CD4-positive, alpha-beta T cell treated with Interleukin-10 for 1 hour (primary cell): ENCODE measurements around the gene C10orf90.
"Not testable (repeated sequence)": the region's sequence is repeated elsewhere in the genome, so short reads cannot be mapped to it uniquely, and the experiment has no call there.

Experiments
- DNase-seq: peaks from one replicate; pipeline ENCODE4 v3.0.0-alpha.2; 2020

The C10orf90 gene

DNA sequence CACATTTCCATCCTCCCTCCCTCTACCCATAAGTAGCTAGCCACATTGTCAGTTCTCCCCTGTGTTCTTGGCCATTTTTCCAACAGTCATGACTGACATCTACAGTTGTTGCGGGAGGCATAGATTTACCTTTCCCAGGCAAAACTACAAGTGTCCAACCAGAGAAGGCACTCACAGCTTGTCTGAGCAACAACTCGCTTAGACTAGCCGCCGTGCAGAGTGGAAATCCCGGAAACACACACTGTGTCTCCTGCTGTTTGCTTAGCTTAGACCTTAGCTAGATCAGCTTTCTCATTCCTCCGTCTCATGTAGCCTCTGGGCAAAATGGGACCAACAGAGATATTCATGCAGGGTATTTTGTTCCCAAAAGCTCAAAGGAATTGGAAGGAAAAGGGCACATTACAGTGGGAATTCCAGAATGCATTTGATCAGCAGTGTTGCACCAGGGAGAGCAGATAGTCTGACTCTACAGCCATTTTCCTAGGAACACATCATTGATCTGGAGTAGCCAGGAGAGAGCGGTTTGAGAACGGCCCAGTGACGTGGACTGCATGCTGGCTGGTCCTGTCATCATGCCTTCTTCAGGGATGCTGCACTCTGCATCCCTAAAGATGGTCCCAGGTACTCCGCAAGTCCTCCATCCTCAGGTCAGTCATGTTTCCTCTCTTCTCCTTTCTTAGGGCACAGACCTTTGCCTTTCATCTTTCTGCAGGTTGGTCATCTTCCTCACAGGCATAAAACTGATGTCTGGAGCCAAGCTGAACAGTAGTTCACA is 89.4 kb downstream of the C10orf90 start:
- DNase-seq = no peak

DNA sequence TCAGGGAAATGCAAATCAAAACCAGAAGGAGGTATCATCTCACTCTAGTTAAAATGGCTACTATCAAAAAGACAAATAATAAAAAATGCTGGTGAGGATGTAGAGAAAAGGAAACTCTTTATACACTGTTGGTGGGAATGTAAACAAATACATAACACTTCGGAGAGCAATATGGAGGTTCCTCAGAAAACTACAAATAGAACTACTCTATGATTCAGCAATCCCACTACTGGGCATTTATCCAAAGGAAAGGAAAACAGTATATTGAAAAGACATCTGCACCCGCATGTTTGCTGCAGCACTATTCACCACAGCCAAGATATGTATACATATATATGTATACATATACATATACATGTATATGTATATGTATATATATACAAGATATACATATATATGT is 94.2 kb downstream of the C10orf90 start:
- no peak for DNase-seq

GRCh38 chr10:126570621-126571602 is 99.6 kb downstream of the C10orf90 start:
- DNase-seq = no peak

DNA sequence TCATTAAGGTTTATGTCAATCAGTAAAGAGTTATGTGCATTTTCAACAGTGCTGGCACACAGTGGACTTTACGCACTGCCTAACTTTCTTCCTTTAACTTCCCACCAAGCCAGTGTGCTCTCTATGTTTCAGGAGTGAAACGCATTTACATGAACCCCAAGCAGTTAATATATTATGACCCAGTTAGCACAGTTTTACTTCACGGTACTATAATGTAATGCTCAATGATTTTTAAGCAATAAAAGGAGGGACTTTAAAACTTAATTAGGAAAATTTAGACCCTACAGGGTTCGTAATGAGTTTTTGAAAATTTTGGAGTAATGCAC is 100.3 kb downstream of the C10orf90 start:
- DNase-seq = no peak

- DNase-seq = no peak
Observed at GRCh38 chr10:126569513-126570244, 100.8 kb downstream of the C10orf90 start.

GRCh38 chr10:126568809-126569385 is 101.6 kb downstream of the C10orf90 start:
- no peak for DNase-seq

- no peak for DNase-seq
Observed at GRCh38 chr10:126565871-126566270, 104.6 kb downstream of the C10orf90 start.

- no peak for DNase-seq
Observed at GRCh38 chr10:126565441-126565840, 105.1 kb downstream of the C10orf90 start.

GRCh38 chr10:126564326-126564888 is 106.1 kb downstream of the C10orf90 start:
- DNase-seq = no peak

- DNase-seq = no peak
Observed at GRCh38 chr10:126563361-126563760, 107.1 kb downstream of the C10orf90 start.

DNA sequence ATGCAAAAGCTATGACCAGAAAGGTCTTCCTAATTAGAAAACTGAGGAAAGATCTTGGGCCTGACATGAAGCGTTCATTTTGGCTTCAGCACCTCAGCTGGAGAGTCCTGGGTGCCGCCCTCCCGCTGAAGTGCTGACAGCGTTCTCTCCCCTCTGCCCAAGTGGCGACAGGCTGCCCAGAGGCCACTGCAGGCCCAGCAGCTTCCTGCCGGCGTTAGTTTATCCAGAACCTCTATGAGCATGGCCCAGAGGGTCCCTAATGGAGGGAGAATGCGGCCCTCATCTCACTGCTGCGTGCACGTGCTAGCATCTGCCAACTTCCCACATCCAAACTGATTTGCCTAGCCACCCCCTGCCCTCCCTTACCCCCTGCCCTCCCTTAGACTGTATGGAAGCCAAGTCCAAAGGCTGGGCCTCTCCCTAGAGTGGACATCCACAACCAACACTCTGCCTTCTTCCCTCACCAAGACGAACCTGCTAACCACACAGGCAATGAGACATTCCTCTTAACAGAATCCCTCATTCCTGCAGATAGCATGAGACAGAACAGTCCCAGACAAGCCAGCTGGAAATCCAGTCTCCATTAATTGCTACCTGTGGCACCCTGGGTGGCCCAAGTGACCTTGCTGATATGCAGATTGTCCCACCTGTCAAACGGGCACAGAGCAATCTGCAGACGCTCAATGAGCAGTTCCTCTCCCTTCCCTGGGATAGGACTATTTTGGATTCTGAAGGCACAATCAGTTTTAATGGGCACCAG is 108.4 kb downstream of the C10orf90 start:
- DNase-seq = no peak

GRCh38 chr10:126561294-126561920 is 109.1 kb downstream of the C10orf90 start:
- no peak for DNase-seq

DNA sequence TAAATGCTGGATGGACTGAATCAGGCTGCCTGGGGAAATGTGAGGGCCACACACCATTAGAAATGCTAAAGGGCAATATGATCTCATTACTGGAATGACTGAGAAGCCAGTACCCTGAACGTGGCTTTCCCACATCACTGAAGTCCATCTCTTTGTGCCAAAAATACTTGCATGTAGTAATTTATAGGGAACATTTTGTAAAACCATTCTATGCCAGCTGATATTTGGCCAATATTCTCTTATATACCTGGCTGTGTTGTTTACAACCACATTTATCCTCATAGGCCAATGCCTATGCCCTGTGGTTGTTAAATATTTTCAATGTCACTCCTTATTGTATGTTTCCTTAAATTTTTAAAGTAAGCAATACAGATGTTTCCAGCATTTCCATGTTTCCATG is 111.6 kb downstream of the C10orf90 start:
- no peak for DNase-seq

GRCh38 chr10:126551202-126551601 is 119.3 kb downstream of the C10orf90 start:
- DNase-seq = no peak

DNA sequence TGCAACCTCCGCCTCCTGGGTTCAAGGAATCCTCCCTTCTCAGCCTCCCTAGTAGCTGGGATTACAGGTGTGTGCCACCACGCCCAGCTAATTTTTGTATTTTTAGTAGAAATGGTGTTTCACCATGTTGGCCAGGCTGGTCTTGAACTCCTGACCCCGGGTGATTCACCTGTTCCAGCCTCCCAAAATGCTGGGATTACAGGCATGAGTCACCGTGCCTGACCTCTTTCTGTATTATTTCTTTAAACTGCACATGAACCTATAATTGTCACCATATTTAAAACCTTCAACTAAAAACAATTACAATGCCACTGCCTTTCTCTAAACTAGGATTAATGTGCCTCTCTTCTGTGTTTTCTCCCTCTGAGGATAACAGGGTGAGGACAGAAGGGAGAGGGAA is 119.9 kb downstream of the C10orf90 start:
- DNase-seq = not testable (repeated sequence)

DNA sequence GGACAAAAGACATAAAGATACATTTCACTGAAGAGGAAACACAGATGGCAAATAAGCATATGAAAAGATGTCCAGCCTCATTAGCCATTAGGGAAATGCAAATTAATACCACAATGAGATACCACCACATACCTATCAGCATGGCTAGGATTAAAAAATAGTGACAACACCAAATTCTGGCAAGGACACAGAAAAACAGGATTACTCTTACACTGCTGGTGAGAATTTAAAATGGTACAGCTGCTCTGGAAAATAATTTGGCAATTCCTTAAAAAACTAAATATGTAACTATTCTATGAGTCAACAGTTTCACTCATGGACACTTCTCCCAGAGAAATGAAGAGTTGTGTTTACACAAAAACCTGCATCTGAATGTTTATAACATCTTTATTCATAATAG is 121.1 kb downstream of the C10orf90 start:
- DNase-seq = no peak

DNA sequence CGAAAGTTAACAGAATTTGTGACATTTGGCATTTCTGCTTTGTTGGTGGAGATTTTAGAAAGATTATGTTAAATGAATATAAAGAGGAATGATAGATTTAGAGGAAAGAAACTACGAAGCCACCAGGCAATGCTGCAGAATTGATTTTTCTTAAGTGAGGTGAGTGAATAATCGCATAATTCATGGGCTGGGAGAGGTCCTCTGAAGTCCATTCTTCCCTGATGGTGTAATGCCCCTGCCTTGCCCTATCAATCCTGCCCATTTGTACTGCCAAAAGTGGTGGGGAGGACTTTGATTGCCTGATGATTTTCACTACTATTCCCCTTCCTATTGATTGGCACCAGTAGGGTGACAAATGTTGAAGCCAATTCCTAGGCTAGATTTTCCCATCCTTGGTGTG is 125.9 kb downstream of the C10orf90 start:
- no peak for DNase-seq

DNA sequence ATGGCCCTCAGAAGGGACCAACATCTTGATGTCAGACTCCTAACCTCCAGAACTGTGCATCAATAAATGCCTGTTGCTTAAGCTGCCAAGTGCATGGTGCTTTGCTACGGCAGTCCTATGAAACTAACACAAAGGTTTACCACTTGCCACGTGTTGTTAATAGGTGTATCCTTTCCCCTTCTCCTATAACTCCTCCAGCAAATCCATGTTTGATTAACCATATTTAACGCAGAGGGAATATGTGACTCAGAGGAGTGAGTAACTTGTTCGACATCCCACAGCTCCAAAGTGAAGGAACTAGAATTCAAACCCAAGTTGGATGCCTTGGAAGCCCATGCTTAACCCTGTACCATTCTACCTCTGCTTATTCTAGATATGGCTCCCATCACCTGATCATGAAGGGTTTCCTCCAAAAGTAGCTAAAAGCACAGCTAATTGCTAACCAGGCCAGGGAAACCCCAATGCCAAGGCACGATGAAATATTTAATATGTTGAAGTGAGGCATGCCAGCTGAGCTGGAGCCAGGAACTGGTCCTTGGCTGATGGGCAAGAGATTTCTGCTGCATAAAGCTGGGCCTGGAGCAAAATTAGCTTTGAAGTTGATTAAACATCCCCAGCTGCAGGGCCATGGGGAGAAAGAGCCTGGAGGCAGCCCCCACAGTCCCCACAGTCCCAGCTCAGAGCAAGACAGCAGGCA is 131.9 kb downstream of the C10orf90 start:
- no peak for DNase-seq

GRCh38 chr10:126536656-126537055 is 133.8 kb downstream of the C10orf90 start:
- DNase-seq = no peak

- no peak for DNase-seq
Observed at GRCh38 chr10:126536148-126536547, 134.3 kb downstream of the C10orf90 start.

DNA sequence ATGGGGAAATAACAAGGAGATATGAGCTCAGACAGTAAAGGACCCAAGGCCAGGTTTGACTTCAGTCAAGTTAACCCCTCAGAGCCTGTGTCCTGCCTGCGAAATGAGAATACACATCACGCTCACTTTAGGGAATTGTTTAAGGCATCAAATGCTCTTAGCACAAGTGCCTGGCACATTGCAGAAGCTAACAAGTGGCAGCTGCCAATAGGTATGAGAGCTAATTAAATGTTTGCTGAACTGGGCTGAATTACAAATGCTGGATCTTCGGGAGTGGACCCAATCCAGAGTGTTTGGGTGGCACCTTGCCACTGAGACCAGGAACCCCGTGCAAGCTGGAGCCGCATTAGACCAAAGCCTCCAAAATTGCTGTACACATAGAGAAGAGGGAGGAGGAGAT is 136.8 kb downstream of the C10orf90 start:
- DNase-seq = no peak
